GM12891 (cell line): Measurements from ENCODE around the gene MED23.

Source experiments
- PAX5 ChIP-seq: IDR thresholded peaks from 2 replicates; pipeline ENCODE4 v1.6.1; 2011; ENCODE audit warnings: low read length, moderate library complexity, mild to moderate bottlenecking; ENCODE audit not compliant: insufficient read depth, severe bottlenecking
- POLR2A ChIP-seq: IDR thresholded peaks from 2 replicates; pipeline ENCODE4 v1.6.1; 2011; ENCODE audit warnings: low read depth, low read length, control low read depth
- POLR2AphosphoS5 ChIP-seq: IDR thresholded peaks from 2 replicates; pipeline ENCODE4 v1.6.1; 2011; ENCODE audit warnings: low read depth, low read length, control low read depth
- POU2F2 ChIP-seq: IDR thresholded peaks from 2 replicates; pipeline ENCODE4 v1.6.1; 2011; ENCODE audit warnings: low read depth, mild to moderate bottlenecking, control low read depth, low read length, moderate library complexity
- SPI1 ChIP-seq: IDR thresholded peaks from 2 replicates; pipeline ENCODE4 v1.6.1; 2011; ENCODE audit warnings: low read depth, low read length, control low read depth
- TAF1 ChIP-seq: IDR thresholded peaks from 2 replicates; pipeline ENCODE4 v1.6.1; 2011; ENCODE audit warnings: low read depth, low read length, control low read depth

DNA sequence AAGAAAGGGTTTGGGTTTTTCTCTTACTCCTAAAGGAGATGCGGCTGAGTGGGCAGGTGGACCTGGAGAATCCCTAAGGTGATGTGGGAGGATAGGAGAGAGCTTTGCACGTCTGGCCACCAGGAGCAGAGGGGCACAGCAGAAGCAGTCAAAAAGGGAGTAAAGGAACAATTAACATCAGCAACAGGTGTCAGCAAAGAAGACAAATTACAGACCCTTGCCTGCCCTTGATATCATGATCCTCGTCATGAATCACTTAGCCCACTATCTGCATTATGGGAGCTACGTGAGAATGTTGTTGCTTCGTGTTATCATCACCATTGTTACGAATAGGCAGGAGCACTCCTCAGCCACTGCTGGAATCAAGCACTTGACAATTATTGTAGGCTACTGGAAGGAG is 80.6 kb downstream of the MED23 start:
- no peak for TF ChIP-seq POLR2AphosphoS5
- no peak for TF ChIP-seq TAF1
- TF ChIP-seq POLR2A, result no peak
- TF ChIP-seq SPI1, result no peak
- TF ChIP-seq POU2F2, result no peak
- TF ChIP-seq PAX5, result no peak
